OCI-LY1 (cell line): ENCODE results near the gene ZNF396.

ENCODE experiments used
- H2AFZ ChIP-seq: fragments of 200-600 bp; sonication (generic), shearing (Covaris generic); 2 replicates; pipeline ENCODE4 v1.6.0; 2014; ENCODE audit warnings: antibody characterized with exemption, mild to moderate bottlenecking, low read length
- H3F3A ChIP-seq: fragments of 200-600 bp; sonication (generic), shearing (Covaris generic); 2 replicates; pipeline ENCODE4 v1.6.0; 2014; ENCODE audit warnings: mild to moderate bottlenecking, antibody characterized with exemption, low read length, moderate library complexity; ENCODE audit not compliant: insufficient read depth
- H3K27ac ChIP-seq: fragments of 200-600 bp; sonication (generic); 2 replicates; pipeline ENCODE4 v1.5.1; 2014; ENCODE audit warnings: low read length, mixed run types, mild to moderate bottlenecking, low read depth; ENCODE audit not compliant: poor library complexity, severe bottlenecking
- H3K27me3 ChIP-seq: fragments of 200-600 bp; sonication (generic); 2 replicates; pipeline ENCODE4 v1.6.0; 2014; ENCODE audit warnings: antibody characterized with exemption, mild to moderate bottlenecking, low read length, moderate library complexity; ENCODE audit not compliant: insufficient read depth
- H3K36me3 ChIP-seq: fragments of 200-600 bp; sonication (generic); 2 replicates; pipeline ENCODE4 v1.6.1; 2014; ENCODE audit warnings: mild to moderate bottlenecking, antibody characterized with exemption, low read length, moderate library complexity, mixed read lengths; ENCODE audit not compliant: insufficient read depth
- H3K4me1 ChIP-seq: fragments of 200-600 bp; sonication (generic); 2 replicates; pipeline ENCODE4 v1.5.1; 2014; ENCODE audit warnings: mild to moderate bottlenecking, low read length, moderate library complexity; ENCODE audit not compliant: insufficient read depth, severe bottlenecking
- H3K4me2 ChIP-seq: fragments of 200-600 bp; sonication (generic), shearing (Covaris generic); 2 replicates; pipeline ENCODE4 v1.6.1; 2014; ENCODE audit warnings: low read length
- H3K4me3 ChIP-seq: fragments of 200-600 bp; sonication (generic); 2 replicates; pipeline ENCODE4 v1.5.1; 2014; ENCODE audit warnings: low read length, low read depth, mild to moderate bottlenecking, mixed read lengths; ENCODE audit not compliant: poor library complexity, severe bottlenecking
- H3K79me2 ChIP-seq: fragments of 200-600 bp; shearing (Covaris generic); 2 replicates; pipeline ENCODE4 v1.6.1; 2016; ENCODE audit warnings: mixed run types, low read length, mixed read lengths; ENCODE audit not compliant: insufficient read depth
- H3K9ac ChIP-seq: fragments of 200-600 bp; sonication (generic), shearing (Covaris generic); 2 replicates; pipeline ENCODE4 v1.6.1; 2014; ENCODE audit warnings: mild to moderate bottlenecking, low read length, mixed read lengths
- H3K9me2 ChIP-seq: fragments of 200-600 bp; sonication (generic), shearing (Covaris generic); 2 replicates; pipeline ENCODE4 v1.6.1; 2014; ENCODE audit warnings: low read depth, mild to moderate bottlenecking, low read length, mixed read lengths
- H3K9me3 ChIP-seq: fragments of 200-600 bp; shearing (Covaris generic); 2 replicates; pipeline ENCODE4 v1.6.1; 2014; ENCODE audit warnings: low read length, mixed read lengths
- H4K20me1 ChIP-seq: fragments of 200-600 bp; sonication (generic), shearing (Covaris generic); 2 replicates; pipeline ENCODE4 v1.6.0; 2016; ENCODE audit warnings: mild to moderate bottlenecking, low read length; ENCODE audit not compliant: insufficient read depth
- CTCF ChIP-seq: fragments of 200-600 bp; sonication (generic), shearing (Covaris generic); IDR thresholded peaks from 2 replicates; pipeline ENCODE4 v1.5.1; 2017; ENCODE audit warnings: mild to moderate bottlenecking, antibody characterized with exemption, low read length, moderate library complexity, mixed read lengths
- EZH2 ChIP-seq: fragments of 200-600 bp; sonication (generic), shearing (Covaris generic); IDR thresholded peaks from 2 replicates; pipeline ENCODE4 v1.8.0; 2017; ENCODE audit warnings: borderline replicate concordance, mixed run types, mild to moderate bottlenecking, antibody characterized with exemption, low read length, moderate library complexity, mixed read lengths

Gene ZNF396

GRCh38 chr18:35369126-35369525 lies 8.0 kb downstream of the ZNF396 start:
- Histone ChIP-seq H3K9ac (no peak overlapping the region), H3K9me3 (no peaks in the 10 kb centered on the region), H3K79me2 (no peaks in the 10 kb centered on the region), H3K4me3 (no peak overlapping the region), H3K4me1 (no peaks in the 10 kb centered on the region), H3K4me2 (no peak overlapping the region), H3K9me2 (no peaks in the 10 kb centered on the region), H3K36me3 (no peaks in the 10 kb centered on the region), H3K27me3 (no peaks in the 10 kb centered on the region), H3K27ac (no peak overlapping the region), H2AFZ (no peak overlapping the region), H3F3A (no peaks in the 10 kb centered on the region), H4K20me1 (no peaks in the 10 kb centered on the region)
- no peak for TF ChIP-seq EZH2
- TF ChIP-seq CTCF = no peak

GRCh38 chr18:35368595-35368994 lies 8.5 kb downstream of the ZNF396 start:
- H3K36me3 ChIP-seq = no peaks in the 10 kb centered on the region
- no peak overlapping the region for H3K27ac ChIP-seq
- TF ChIP-seq EZH2 (no peak), CTCF (no peak)
- no peaks in the 10 kb centered on the region for H4K20me1 ChIP-seq
- no peaks in the 10 kb centered on the region for H3K9me3 ChIP-seq
- H3K4me1 ChIP-seq = no peaks in the 10 kb centered on the region
- no peak overlapping the region for H3K9ac ChIP-seq
- H3K9me2 ChIP-seq = no peaks in the 10 kb centered on the region
- no peaks in the 10 kb centered on the region for H3F3A ChIP-seq
- H3K4me3 ChIP-seq = no peak overlapping the region
- H3K79me2 ChIP-seq = no peaks in the 10 kb centered on the region
- no peak overlapping the region for H2AFZ ChIP-seq
- no peaks in the 10 kb centered on the region for H3K27me3 ChIP-seq
- no peak overlapping the region for H3K4me2 ChIP-seq

GRCh38 chr18:35362531-35362930 lies 14.6 kb downstream of the ZNF396 start:
- TF ChIP-seq EZH2 (no peak), CTCF (no peak)
- H3K9me3 ChIP-seq = no peaks in the 10 kb centered on the region
- H2AFZ ChIP-seq = no peak overlapping the region
- no peaks in the 10 kb centered on the region for H3F3A ChIP-seq
- no peaks in the 10 kb centered on the region for H3K4me1 ChIP-seq
- no peaks in the 10 kb centered on the region for H3K27me3 ChIP-seq
- H3K4me3 ChIP-seq = no peak overlapping the region
- no peaks in the 10 kb centered on the region for H3K36me3 ChIP-seq
- no peak overlapping the region for H3K4me2 ChIP-seq
- H3K9ac ChIP-seq = no peak overlapping the region
- H4K20me1 ChIP-seq = no peaks in the 10 kb centered on the region
- no peaks in the 10 kb centered on the region for H3K79me2 ChIP-seq
- no peak overlapping the region for H3K27ac ChIP-seq
- no peaks in the 10 kb centered on the region for H3K9me2 ChIP-seq
